DMS 273 (cell line): ENCODE data around the gene DEAF1.
"Not testable (repeated sequence)": the region's sequence is repeated elsewhere in the genome, so short reads cannot be mapped to it uniquely, and the experiment has no call there.

Experiments
- DNase-seq: peaks from one replicate; lab custom pipeline; 2025; ENCODE audit not compliant: unreplicated experiment; lab: John Stamatoyannopoulos, UW

Gene DEAF1

DNA sequence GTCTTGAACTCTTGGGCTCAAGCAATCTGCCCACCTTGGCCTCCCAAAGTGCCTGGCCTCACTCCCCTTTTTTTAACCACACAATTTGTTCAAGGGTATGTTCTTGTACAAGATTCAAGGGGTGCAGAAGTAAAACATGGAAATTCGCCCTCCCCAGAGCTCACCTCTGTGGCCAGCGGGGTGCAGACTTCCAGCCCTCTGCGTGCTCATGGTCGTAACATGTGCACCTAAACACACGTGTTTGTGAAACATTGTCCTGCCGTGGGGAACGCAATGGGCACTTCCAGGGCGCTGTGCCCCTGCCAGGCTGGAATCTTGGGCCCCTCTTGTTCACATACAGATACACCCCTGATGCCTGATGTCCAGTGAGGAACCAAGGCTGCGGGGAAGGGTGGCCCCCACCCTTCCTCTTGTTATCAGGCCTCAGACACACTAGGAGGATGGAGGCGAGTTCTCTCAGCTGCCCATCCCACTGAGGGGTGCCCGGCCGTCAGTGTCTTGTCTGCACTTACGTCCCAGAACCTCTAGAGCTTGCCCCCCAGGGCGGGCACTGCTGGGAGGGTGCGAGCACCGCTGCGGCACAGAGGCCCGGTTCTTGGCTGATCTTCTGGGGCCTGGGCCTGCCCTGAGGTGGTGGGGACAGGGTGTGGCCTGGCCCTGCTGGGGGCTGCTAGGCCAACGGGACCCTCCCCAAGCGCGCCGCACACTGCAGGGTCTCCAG lies 6.9 kb upstream of the DEAF1 start:
- DNase-seq, result no peak

DNA sequence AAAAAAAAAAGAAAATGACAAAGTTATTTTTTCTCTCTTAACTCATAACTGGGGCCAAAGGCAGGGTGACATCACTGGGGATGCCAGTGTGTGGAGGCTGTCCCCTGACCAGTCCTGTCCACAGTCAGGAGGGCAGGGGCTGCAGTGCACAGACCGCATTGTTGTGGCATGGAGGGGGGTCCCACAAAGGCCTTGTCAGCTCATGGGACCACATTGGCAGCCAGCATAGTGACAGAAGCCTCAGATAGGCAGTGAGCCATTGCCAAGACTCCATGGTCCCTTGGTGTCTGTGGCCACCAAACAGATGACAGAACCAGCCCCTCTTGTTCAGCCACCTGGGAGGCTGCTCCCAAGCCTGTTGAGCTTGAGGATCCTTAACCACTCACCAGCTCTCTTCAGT lies 4.7 kb upstream of the DEAF1 start:
- DNase-seq, result no peak

DNA sequence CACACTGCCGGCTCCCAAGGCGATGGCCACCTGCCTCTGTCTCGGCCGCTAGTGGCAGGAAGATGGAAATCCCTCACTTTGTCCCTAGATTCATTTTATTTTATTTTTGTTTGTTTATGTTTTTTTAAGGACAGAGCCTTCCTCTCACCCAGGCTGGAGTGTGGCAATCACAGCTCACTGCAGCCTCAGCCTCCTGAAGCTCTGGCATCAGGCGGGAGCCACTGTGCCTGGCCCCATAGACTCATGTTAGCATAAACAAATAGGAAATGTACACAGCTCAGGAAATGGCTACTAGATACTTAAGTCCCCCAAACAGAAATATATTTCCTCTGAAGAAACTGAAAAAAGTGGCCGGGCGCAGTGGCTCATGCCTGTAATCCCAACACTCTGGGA lies 4.1 kb upstream of the DEAF1 start:
- no peak for DNase-seq

DNA sequence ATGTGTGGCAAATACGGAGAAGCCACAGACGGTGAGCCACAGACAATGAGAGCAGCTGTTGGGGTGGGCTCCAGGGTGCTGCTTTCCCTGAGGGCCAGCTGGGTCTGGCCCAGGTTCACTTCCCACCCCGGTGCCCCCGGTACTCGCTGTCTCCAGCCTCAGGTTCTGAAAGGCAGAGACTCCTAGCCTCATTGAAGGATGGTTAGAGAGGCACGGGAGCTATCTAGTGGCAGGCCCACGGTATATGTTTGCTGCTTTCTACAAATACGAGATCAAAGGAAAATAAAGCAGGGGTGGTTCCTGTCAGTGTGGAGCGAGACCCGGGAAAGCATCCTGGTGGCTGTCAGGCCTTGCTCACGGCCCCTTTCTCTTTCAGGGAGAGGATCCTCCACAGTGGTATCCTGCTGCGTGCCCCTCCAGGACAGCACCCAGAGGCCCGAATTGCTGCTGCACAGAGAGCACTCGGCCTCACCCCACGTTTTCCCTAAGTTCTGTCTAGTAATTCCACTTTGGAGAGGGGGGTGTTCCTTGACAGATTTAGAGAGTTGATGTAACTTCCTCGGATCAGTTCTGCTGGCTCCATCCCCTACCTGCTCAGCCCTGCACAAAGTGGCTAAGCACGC lies 3.6 kb upstream of the DEAF1 start:
- DNase-seq, result no peak

DNA sequence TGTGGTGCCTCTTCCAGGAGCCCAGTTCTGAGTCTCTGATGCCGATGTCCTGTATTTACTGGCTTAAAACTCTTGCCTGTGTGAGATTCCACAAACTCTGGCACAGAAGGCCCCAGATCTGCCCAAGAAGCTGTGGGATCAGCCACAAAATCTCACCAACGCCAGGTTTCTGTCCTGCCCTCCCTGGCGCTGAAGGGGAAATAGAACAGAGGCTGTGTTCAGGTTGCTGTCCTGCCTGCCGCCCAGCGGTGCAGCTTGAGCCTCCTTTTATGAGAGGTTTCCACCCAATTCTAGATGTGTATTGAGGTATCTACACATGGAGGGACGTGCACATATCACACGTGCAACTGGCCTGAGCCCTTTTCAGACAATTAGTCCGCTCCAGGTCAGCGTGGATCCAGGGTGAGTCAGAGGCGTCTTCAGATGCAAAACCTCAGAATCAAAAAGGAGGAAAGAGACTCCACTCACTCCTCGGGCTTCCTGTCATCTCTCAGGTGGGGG lies 2.8 kb upstream of the DEAF1 start:
- DNase-seq, result no peak

DNA sequence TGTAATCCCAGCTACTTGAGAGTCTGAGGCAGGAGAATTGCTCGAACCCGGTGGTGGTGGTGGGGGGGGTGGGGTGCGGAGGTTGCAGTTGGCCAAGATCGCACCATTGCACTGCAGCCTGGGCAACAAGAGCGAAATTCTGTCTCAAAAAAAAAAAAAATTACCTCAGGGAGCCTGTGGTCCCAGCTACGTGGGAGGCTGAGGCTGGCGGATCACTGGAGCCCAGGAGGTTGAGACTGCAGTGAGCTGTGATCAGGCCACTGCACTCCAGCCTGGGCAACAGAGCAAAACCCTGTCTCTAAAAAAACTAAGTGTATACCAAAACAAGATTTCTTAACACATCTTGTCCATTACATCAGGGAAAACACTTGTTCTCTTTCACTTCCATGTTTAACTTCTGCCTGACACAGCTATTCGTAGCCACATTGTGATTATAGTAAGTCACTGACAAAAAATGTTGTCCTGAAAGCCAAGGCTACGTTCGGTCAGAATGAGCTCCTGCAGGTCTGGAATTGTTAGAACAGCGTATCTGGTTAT lies 2.0 kb upstream of the DEAF1 start:
- no peak for DNase-seq

DNA sequence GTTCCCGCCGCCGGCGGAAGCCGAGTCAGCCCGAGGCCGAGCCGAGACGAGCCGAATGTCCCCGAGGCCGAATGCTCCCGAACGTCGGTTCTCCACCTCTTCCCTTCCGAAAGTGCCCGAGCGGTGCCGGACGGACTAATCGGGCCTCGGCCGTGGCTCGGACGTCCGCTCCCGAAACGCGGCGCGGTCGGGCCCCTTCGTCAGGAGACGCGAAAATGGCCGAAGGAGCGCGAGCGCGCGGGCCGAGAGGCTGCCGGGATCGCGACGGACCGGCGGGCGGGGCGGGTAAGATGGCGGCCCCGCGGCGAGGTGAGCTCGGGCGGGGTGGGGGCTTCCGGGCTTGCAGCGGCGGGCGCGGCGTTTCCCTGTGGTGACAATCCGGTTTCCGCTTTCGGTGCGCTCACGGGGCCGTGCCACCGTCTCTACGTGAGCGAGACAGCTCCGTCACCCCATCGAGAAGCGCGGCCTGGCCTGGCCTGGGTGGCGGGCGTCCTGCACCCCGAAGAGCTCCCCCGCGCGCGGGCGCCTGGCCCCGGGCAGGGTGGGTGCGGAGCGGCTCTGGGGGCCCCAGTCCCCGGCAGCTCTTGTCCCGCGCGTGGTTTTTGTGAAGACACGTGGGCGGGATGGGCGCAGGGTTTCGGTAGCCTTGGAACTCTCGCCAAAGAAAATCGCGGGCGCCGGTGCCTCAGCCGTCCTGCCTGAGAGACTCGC lies 671 bp upstream of the DEAF1 start, which contains the start of gene TMEM80:
Gene TMEM80, plus strand, starts transcription at position 279 of the 711 bp plus-strand sequence. Its CDS starts 12 bp downstream, at position 291.
- DNase-seq, result peak; percentile 98

DNA sequence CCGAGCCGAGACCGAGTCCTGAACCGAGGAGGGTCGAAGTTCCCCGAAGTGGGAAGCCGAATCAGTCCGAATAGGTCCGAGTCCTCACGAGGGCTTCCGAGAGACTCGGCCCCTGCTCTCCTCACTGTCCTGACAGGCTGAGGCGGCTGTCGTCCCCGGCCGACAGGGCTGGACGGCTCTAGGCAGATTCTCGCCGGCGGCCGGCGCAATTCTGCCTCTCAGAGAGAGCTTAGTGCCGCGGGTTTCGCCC lies 191 bp upstream of the DEAF1 start:
- DNase-seq, result no peak

DNA sequence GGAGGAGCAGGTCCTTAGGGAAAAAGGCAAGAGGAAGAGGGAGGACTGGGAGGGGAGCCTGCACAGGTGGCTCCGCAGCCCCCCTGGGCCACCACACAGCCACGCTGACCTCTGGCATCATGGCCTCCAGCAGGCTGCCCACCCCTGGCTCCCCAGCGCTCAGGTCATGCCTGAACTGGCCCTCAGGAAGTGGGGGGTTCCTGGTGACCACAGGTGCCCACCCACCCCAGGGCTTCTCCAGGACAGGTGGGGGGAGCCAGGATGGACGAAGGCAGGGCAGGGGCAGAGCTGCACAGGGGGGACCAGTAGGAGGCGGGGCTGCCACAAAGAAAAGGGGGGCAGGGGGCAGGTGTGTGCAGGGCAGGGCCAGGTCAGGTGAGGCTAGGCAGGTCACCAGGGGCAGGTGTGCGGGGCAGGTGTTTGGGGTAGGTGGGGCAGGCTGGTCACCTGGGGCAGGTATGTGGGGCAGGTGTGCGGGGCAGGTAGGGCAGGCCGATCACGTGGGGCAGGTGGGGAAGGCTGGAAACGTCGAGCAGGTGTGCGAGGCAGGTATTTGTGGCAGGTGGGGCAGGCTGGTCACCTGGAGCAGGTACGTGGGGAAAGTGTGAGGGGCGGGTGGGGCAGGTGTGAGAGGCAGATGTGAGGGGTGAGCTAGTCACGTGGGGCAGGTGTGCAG lies 997 bp downstream of the DEAF1 start:
- no peak for DNase-seq

DNA sequence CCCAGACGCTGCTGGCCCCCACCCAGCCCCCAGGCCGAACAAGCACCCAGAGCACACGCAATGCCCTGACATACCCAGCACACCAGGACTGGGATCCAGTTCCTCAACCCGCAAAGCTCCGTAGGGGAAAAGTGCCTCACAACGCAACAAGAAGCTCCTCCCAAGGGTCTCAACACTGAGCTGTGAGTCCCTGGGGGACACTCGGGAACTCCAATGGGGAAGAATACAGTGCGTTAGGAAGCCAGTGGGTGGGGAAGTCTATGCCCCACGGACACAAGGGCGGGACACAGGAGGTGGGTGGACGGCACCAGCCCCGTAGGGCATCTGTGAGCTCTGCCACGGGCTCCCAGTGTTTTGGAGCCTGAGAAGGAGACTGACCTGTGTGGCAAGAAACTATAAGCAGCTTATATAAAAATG lies 1.6 kb downstream of the DEAF1 start:
- DNase-seq, result peak; percentile 40

DNA sequence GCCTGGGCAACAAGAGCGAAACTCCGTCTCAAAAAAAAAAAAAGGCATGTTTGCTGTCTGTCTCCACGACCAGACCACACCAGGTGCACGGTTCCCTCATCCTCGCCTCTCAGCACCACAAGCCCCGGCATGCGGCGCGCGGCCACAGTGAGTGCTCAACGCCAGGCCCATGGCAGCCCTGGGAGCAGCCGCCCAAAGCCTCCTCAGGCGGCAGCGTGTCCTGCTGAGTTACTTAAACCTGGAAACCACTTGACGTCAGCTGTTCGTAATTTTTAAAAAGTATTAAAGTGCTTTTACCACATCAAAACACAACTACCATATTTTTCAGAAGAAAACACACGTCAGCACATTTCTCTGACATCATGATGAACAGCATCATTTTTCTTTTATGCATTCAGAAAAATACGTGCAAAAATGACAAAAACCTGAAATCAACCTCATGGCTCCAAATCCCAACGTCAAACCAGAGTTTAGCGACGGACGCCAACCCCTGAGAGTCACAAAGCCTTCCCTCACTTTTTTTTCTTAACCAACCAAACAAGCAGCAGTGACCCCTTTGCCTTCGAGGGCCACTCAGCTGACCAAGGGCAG lies 2.1 kb downstream of the DEAF1 start:
- DNase-seq, result no peak

DNA sequence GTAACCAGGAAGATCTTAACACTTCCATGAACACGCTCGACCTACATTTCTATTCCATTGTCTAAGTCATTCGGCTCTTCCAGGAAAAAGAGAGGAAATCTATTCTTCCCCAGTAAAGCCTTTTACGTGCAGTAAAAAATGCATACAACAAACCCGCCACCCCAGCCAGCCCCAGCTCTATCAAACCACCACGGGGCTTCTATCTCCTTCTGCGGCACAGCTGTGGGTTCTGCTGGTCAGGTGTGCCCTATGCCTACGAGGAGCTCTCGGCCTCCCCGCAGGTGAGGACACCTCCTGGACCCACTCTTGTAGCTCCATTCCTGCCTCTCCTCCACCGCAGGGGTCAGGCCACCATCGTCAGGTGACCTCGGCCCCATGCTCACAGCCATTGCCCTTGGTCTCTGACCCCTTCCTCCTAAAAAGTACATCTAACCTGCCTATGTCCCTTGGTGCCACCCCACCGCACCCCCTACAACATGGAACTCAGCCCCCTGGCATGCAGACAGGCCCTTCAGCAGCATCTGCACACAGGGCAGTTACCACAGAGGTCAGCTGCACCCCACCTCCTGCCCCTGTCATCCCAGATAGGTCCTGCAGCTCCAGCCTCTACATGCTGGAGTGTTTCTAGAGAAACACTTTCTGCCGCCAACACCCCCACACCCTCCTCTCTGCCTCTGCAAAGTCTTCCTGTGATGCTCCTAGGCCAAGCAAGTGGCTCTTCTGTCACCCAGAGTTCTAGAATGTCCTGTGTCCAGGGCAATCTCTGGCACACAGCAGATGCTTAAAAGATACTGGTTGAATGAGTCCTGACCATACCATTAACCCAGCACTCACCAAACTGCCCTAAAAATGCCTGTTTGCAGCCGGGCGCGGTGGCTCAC lies 3.1 kb downstream of the DEAF1 start:
- DNase-seq, result no peak

DNA sequence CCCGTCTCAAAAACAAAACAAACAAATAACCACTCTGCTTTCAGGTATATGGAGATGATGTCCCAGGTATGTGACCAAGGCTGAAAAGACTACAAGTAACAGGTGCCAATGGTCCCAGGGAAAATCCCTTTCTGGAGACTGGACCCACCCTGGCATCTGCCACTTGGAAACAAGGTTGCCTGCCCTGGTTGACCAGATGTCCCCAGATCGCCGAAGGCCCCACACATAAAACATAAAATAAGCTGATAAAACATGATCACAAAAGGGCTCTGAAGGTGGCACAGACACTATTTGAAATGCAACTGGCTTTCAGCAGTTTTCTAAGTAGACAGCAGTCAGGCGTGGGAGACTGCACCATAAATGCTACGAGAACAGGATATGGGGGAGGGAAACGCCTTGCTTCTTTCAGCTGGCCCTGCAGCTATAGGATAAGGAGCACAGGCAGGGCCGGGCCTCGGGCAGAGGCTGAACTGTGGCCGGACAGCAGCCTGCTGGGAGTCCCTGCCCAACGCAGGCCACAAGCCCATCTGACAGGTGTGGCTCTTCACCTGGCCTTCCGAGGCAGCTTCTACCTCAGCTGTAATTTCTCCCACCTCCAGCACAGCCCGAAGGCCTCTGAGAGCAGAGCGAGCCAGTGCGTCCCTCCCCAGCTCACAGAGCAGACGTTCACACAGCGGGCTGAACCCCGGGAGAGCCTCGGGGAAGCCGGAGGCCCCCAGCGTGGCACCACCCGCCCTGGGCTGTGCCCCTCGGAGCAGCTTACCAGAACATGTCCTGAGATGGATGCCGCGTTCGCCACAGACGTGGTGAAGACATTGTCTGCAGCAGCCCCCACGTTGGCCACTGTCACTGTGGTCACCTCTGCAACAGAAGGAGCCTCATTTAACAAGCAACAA lies 4.0 kb downstream of the DEAF1 start:
- no peak for DNase-seq

DNA sequence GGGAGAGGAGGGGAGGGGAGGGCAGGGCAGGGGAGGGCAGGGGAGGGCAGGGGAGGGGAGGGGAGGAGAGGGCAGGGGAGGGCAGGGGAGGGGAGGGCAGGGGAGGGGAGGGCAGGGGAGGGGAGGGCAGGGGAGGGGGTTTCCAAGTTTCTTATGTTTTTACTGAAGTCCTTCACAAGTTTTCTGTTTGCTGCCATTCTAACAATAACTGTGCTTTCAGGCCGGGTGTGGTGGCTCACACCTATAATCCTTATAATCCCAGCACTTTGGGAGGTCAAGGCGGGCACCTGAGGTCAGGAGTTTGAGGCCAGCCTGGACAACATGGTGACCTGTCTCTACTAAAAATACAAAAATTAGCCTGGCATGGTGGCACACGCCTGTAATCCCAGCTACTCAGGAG lies 4.8 kb downstream of the DEAF1 start:
- not testable (repeated sequence) for DNase-seq

DNA sequence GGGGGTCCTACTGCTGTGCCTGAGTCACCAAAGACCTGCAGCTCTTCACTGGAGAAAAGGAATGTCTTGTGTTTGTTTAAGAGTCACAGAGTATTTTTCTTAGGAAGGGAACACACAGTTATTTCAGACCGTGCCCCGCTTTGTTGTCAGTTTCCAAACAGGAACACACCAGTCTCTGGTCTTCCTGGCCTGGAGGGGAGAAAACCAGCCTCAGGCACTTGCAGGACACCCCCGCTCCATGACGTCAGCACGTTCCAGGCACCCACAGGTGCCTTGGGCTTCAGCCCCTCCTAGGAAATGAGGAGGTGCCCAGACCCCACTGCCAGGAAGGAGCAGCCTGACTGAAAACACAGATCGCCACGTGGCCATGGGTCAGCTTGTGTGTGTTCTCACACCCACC lies 5.4 kb downstream of the DEAF1 start:
- DNase-seq, result no peak

DNA sequence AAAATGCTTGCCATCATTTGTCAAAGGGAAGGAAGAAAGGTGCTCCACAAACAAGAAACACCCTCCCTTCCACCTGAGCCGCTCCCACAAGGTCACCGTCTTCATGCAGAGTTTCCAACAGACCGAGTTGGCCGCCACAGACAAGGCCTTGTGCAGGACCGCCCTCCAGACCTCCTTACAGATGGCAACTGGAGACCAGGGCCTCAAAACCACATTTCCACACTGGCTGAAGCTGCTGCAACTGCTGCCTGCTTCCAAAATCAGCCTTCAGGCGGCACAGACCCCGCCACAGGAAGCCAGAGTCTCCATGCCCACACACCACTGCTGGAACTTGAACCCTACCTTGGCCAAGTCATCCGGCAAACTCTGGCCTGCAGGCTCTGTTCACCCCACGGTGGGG lies 6.3 kb downstream of the DEAF1 start:
- DNase-seq, result no peak

DNA sequence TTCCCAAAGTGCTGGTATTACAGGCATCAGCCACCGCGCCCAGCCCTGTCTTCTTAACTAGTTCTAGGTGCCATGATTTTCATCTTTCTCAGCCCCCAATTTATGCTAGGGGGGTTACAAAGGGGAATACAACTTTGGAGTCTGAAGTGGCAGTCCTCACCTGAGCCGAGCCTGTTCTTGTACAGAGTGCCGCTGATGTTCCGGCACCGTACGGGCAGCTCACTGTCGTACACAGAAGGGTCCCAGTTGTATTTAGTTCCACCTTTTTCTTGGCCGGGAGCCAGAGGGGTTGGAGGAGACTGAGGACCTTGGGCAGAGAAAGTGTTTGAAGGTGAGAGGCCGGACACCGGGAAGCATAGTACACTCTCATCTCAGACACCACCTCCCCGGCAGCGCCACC lies 7.3 kb downstream of the DEAF1 start:
- no peak for DNase-seq

DNA sequence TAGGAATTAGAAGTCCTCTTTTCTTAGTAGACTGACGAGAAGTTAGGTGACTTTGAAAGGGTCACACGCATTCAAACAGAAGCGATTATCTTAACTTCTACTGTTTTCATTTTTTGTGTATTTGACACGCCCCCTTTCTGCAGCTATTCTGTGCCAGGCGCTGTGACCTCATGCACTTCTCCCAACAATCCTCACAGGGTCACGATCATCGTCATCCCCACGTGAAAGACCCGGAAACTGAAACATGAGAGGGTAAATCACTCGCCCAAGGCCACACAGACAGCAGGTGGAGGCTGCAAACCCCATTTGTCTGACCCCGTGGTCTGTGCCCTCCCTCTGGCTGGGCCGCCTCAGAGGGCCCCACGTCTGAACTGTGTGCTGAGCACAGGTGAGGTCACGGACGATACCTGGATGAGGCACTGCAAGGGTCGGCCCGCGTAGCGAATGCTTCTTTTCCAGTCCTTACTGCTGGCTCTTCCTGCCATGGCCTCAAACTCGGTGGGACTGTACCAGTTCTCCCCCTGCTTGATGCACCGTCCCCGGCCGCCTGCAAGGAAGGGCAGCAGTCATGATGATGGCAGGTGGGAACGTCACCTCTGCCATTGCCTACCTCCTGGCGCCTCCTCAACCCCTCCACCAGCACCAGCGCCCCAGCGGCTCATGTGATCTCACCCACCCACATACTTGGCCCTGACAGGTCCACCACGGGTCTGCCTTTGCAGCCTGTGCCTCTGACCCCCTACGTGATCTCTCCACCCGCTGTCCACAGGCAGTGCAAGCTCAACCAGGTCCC lies 8.4 kb downstream of the DEAF1 start:
- DNase-seq, result no peak
